K562 (cell line): ENCODE data around the gene PHKG1. TPM values are rescaled to one million over a fixed set of nuclear protein-coding genes. Genes with fewer than 3 reads are reported as not detected.

ENCODE experiments used
- AFF1 ChIP-seq, 2 experiments: fragments of 450-650 bp; IDR thresholded peaks; 2 replicates each; pipeline ENCODE4 v1.6.1; 2018; ENCODE audit warnings: mild to moderate bottlenecking in 2 of 2, low read depth in 1 of 2; ENCODE audit not compliant: partially characterized antibody in 2 of 2
- ASH1L ChIP-seq: fragments of 450-650 bp; IDR thresholded peaks from 2 replicates; pipeline ENCODE4 v1.6.1; 2018; ENCODE audit warnings: borderline replicate concordance, mild to moderate bottlenecking, low read depth; ENCODE audit not compliant: partially characterized antibody
- CLOCK ChIP-seq: fragments of 250-450 bp; sonication (Bioruptor Pico); IDR thresholded peaks from 2 replicates; pipeline ENCODE4 v1.4.0; 2020; ENCODE audit warnings: mild to moderate bottlenecking, moderate library complexity, borderline replicate concordance
- CREBBP ChIP-seq: IDR thresholded peaks from one replicate; pipeline ENCODE4 v1.6.1; 2012; ENCODE audit warnings: low read depth, mild to moderate bottlenecking, control low read depth, inconsistent platforms, low read length
- CTBP1 ChIP-seq: fragments of 450-650 bp; IDR thresholded peaks from 2 replicates; pipeline ENCODE4 v1.6.1; 2016; ENCODE audit warnings: borderline replicate concordance
- FOXM1 ChIP-seq, 2 experiments: fragments of 450-650 bp in 1 of 2; sonication (generic) in 1 of 2; formaldehyde crosslinking in 1 of 2; IDR thresholded peaks; 2 replicates each; pipeline versions ENCODE4 v1.6.1 to v1.9.0; 2017 to 2022; ENCODE audit warnings: low read depth in 2 of 2, mild to moderate bottlenecking in 2 of 2, missing genetic modification reagents in 1 of 2, moderate library complexity in 1 of 2
- HBP1 ChIP-seq: fragments of 450-650 bp; formaldehyde crosslinking; IDR thresholded peaks from 2 replicates; pipeline ENCODE4 v1.4.0; 2022; ENCODE audit warnings: missing genetic modification characterization
- HCFC1 ChIP-seq: IDR thresholded peaks from 2 replicates; pipeline ENCODE4 v1.6.1; 2012; ENCODE audit warnings: low read depth, low read length, improper control_type of control experiment
- HNRNPK ChIP-seq: fragments of 200-400 bp; formaldehyde crosslinking; IDR thresholded peaks from one replicate; pipeline ENCODE4 v1.6.1; 2018; ENCODE audit warnings: mild to moderate bottlenecking, low read depth, low read length; ENCODE audit not compliant: poor library complexity, severe bottlenecking
- HNRNPUL1 ChIP-seq: fragments of 200-400 bp; formaldehyde crosslinking; IDR thresholded peaks from 2 replicates; pipeline ENCODE4 v1.6.1; 2017; ENCODE audit warnings: low read length
- IFI16 ChIP-seq: fragments of 250-450 bp; sonication (Bioruptor Pico); IDR thresholded peaks from 2 replicates; pipeline ENCODE4 v2.1.2; 2022; ENCODE audit warnings: mild to moderate bottlenecking, inconsistent platforms
- MLX ChIP-seq, 2 experiments: fragments of 450-650 bp in 1 of 2; sonication (generic) in 1 of 2; formaldehyde crosslinking; conservative IDR thresholded peaks; 2 replicates each; pipeline versions ENCODE4 v1.4.0 to v1.8.1; 2020 to 2022; ENCODE audit warnings: mild to moderate bottlenecking in 1 of 2, missing genetic modification reagents in 1 of 2
- RB1 ChIP-seq: fragments of 450-650 bp; IDR thresholded peaks from 2 replicates; pipeline ENCODE4 v1.6.1; 2017; ENCODE audit warnings: low read depth, mild to moderate bottlenecking
- SMARCE1 ChIP-seq: fragments of 450-650 bp; IDR thresholded peaks from 2 replicates; pipeline ENCODE4 v1.7.1; 2016; ENCODE audit warnings: mild to moderate bottlenecking
- SPI1 ChIP-seq: IDR thresholded peaks from 2 replicates; pipeline ENCODE4 v1.6.1; 2011; ENCODE audit warnings: low read depth, low read length, control low read depth, borderline replicate concordance
- TCF7 ChIP-seq: sonication (generic); IDR thresholded peaks from 2 replicates; pipeline ENCODE4 v1.6.1; 2016; ENCODE audit warnings: antibody characterized with exemption, borderline replicate concordance
- U2AF1 ChIP-seq: fragments of 200-400 bp; formaldehyde crosslinking; optimal IDR thresholded peaks from 2 replicates; pipeline ENCODE3; 2017; ENCODE audit warnings: mild to moderate bottlenecking, low read depth, low read length, moderate library complexity
- XRCC5 ChIP-seq: fragments of 200-400 bp; formaldehyde crosslinking; IDR thresholded peaks from 2 replicates; pipeline ENCODE4 v1.6.1; 2017; ENCODE audit warnings: low read depth, mild to moderate bottlenecking, low read length
- ZFP36 ChIP-seq: fragments of 150-350 bp; IDR thresholded peaks from 2 replicates; pipeline ENCODE4 v1.6.1; 2018; ENCODE audit warnings: low read length, low read depth; ENCODE audit not compliant: partially characterized antibody
- ZNF143 ChIP-seq: sonication (generic); formaldehyde crosslinking; IDR thresholded peaks from 2 replicates; pipeline ENCODE4 v1.9.0; 2022; ENCODE audit warnings: mild to moderate bottlenecking, missing genetic modification reagents
- polyA plus RNA-seq, 8 experiments: library from polyadenylated mRNA; depleted of rRNA in 4 of 8; stranded (reverse) in 5 of 8; unstranded in 3 of 8; fragments of >200 nt; fragmentation: Nextera tagmentation in 2 of 8; fragmentation: Illumina TruSeq in 1 of 8; extraction: Ambion mirVana in 2 of 8; extraction: Trizol in 1 of 8; gene quantifications; 2 replicates each; pipeline versions ENCODE4 v1.2.1 to v1.2.3, GENCODE V29; 2011 to 2014; ENCODE audit warnings: inconsistent platforms in 1 of 8, missing spikeins in 1 of 8
- total RNA-seq, 7 experiments: library from RNA; depleted of rRNA in 6 of 7; stranded (reverse); fragments of >200 nt in 6 of 7; fragmentation: Illumina TruSeq in 2 of 7; extraction: Trizol in 2 of 7; gene quantifications; 2 replicates each; pipeline versions ENCODE4 v1.2.1 to v1.2.3, GENCODE V29; 2011 to 2021; ENCODE audit warnings: low replicate concordance in 1 of 7

Gene PHKG1
- total and polyA plus RNA-seq, 9 of the 15 experiments (the other 6 are each of a cell fraction or from before 2014, with no cell fraction given): 0.10 to 0.83 (median 0.46) TPM

- TF ChIP-seq FOXM1 (IDR thresholded peaks at IDR 0.05; ENCODE audit: low read depth): no peak
- TF ChIP-seq FOXM1 (CRISPR knock-in tag; IDR thresholded peaks at IDR 0.05; ENCODE audit: low read depth): no peak
- TF ChIP-seq XRCC5: no peak
- no peak for TF ChIP-seq CLOCK (CRISPR knock-in tag)
- TF ChIP-seq CTBP1: peak; percentile 46; the same call in 1 of the 2 replicates
- no peak for TF ChIP-seq CREBBP
- no peak for TF ChIP-seq HBP1 (CRISPR knock-in tag)
- peak in 1 of 2 experiments; percentile 40 for TF ChIP-seq AFF1 (IDR thresholded peaks at IDR 0.05; ENCODE audit: low read depth in 1 of 2, partially characterized antibody in 2 of 2)
- TF ChIP-seq ZFP36: no peak
- TF ChIP-seq HCFC1: peak; percentile 25; the same call in 1 of the 2 replicates
- TF ChIP-seq SMARCE1: no peak
- no peak for TF ChIP-seq IFI16 (CRISPR knock-in tag)
- TF ChIP-seq HNRNPUL1: no peak
- TF ChIP-seq MLX (CRISPR knock-in tag; conservative IDR thresholded peaks at IDR 0.05): no peak
- no peak for TF ChIP-seq SPI1
- TF ChIP-seq ZNF143 (CRISPR knock-in tag): 0 out of 2 replicates have a peak, but pooled peaks have one; percentile 21
- TF ChIP-seq RB1: peak; percentile 34; the same call in 1 of the 2 replicates
- no peak for TF ChIP-seq ASH1L
- TF ChIP-seq U2AF1: no peak
- no peak for TF ChIP-seq TCF7
- TF ChIP-seq HNRNPK: no peak
Observed at GRCh38 chr7:56074371-56074791, 18.4 kb downstream of the PHKG1 start (continued).
